Activated CD4-positive, alpha-beta T cell treated with anti-CD3 and anti-CD28 coated beads, Interleukin-10, Interleukin-2, amounts not matched to agents 100 ng/mL and 50 ng/mL, durations not matched to agents 16 hours and 8 hours (primary cell): ENCODE results near the gene GRM1.
"Not testable (repeated sequence)": the region's sequence is repeated elsewhere in the genome, so short reads cannot be mapped to it uniquely, and the experiment has no call there.

Experiments
- DNase-seq: peaks from one replicate; pipeline ENCODE4 v3.0.0-alpha.2; 2020

The GRM1 gene

DNA sequence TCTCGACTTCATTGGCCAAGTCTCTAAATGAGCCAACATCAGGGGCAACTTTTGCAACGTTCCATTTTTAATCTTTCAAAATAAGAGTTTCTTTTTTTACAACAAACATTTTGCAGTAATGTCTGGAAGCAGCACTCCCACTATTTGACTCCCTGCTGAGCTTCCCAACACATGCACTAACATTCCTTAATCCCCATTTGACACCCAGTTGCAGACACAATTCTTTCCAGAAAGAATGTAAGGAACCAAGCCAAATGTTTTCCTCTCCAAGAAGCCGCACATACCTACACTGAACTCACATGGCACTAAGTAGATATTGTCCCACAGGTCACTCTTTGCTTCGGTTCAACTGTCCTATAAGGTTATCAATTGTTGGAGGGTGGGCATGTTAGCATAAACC lies 165.6 kb downstream of the GRM1 start:
- no peak for DNase-seq

- DNase-seq = no peak
Measured at GRCh38 chr6:146200176-146200575, 171.3 kb downstream of the GRM1 start.

DNA sequence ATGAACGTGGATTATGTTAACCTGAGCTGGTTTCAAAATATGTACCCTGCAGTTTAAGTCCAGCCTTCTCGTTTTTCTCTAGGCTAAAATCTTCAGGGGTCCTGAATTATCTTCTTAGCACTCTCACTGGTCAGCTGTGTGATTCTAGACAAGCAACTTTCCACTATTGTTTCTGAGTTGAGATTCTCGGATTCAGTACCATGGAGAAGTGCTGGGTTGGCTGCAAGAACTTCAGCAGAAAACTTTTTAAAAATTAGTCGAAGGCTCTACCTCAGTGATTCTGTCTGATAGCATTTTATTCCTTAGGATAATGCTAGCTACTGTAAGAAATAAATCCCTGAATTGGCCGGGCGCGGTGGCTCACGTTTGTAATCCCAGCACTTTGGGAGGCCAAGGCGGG lies 173.7 kb downstream of the GRM1 start:
- DNase-seq = no peak

GRCh38 chr6:146209942-146210341 lies 181.1 kb downstream of the GRM1 start:
- DNase-seq = no peak

- no peak for DNase-seq
Measured at GRCh38 chr6:146210406-146211083, 181.7 kb downstream of the GRM1 start.

GRCh38 chr6:146211646-146212045 lies 182.8 kb downstream of the GRM1 start:
- DNase-seq = no peak

- DNase-seq = no peak
Measured at GRCh38 chr6:146212781-146213180, 183.9 kb downstream of the GRM1 start.

GRCh38 chr6:146219101-146219500 lies 190.2 kb downstream of the GRM1 start:
- no peak for DNase-seq

DNA sequence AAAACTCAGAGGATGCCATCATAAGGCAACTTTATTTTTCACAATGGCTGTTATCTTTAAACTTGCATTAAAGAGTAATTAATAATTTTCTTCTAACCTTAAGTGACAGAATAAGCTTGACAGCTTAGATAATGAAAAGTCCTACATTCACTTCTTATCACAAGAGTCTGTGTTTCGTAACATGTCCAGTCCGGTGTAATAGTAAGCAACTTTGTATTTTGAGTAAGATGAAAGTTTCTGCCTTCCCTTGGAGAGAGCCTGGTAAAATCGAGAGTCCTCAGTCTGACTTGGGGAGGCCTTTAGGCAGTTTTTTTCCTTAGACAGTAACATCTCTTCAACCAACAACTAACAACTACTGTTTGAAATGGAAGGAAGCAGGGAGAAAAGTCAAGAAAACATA lies 195.6 kb downstream of the GRM1 start:
- no peak for DNase-seq

GRCh38 chr6:146224988-146225387 lies 196.1 kb downstream of the GRM1 start:
- no peak for DNase-seq

DNA sequence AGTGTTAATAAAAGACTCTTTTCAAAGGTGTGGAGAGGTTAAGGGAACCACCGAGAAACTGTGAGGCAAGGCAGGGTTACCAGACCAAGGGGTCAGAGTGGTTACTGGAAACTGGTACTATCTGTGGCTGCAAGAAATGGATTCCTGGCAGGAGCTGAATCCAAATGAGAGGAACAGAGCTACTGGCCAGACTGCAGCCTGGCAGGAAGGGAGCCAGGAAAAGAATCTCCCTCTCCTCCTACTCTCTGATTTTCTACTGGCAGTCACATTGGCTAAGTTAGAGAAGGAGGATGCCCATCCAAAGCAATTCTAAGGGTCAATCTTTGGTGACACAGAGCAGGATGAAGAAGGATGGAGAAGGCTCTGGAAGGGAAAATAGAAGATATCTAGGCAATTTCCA lies 211.5 kb downstream of the GRM1 start:
- DNase-seq = no peak

DNA sequence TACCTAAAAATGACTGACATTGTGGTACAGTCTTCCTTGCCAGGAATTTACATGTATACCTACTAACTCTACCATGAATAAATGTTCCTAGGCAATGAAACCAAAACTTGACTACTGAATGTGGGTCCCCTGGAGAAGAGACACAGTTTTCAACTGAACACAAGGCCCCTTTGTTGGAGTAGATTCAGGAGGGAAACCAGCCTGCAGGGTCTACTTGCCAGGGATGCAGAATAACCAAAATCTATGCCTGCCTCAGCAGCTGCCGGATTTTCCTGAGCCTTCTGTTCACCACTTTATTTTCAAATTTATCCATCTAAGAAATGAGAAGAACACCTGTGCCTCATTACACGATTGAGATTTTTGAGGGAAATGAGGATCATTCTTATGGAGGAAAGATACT lies 211.9 kb downstream of the GRM1 start:
- no peak for DNase-seq

GRCh38 chr6:146243646-146244045 lies 214.8 kb downstream of the GRM1 start:
- DNase-seq = not testable (repeated sequence)

DNA sequence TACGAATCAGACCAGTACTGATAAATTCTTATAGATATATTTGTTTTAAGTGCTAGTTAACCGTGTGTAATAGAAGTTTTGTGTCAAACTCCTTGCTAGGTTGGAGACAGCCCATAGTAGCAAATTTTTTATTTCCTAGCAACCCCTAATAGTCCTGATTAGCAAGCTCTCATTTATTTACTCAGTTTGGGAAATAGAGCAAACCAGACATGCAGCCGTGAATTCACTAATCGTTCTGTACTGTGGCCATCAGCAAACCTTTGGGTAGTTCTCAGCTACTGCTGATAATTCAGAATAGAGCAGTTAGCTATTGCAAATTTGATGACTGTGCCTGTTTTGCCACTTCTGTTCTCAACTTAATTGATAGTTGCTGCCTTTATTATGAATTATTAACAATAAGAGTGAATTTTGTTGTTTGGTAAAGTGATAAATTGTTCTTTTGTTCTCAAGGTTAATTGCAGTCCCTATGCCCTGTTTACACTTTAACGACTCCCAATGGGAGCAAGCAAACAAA lies 215.8 kb downstream of the GRM1 start:
- DNase-seq = no peak

- no peak for DNase-seq
Measured at GRCh38 chr6:146246028-146246427, 217.2 kb downstream of the GRM1 start.

DNA sequence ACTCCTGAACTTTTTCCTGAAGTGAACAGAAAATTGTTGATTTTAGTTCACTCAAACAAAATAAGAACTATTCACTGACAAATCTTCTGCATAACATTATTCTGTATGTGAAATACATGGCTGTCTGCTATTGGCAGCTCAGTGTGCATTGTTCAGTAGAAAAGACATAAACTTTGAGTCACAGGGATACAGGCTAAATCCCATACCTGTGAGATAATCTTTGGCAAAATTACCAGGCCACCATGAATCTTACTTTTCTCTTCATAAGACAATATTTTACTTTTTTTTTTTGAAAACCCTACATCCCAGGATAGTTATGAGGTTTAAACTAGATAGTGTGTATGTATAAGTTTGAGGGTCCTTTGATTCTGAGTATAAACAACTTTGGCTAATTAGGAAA lies 224.8 kb downstream of the GRM1 start:
- DNase-seq = no peak

GRCh38 chr6:146258206-146258605 lies 229.3 kb downstream of the GRM1 start:
- DNase-seq = no peak

- no peak for DNase-seq
Measured at GRCh38 chr6:146260886-146261285, 232.0 kb downstream of the GRM1 start.

DNA sequence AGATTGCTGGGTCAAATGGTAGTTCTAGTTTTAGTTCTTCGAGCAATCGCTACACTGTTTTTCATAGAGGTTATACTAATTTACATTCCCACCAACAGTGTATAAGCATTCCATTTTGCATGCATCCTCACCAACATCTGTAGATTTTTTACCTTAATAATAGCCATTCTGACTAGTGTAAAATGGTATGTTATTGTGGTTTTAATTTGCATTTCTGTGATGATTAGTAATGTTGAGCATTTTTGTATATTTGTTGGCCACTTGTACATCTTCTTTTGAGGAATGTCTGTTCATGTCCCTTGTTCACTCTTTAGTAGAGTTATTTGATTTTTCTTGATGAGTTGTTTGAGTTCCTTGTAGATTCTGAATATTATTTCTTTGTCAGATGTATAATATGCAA lies 236.2 kb downstream of the GRM1 start:
- DNase-seq = no peak

DNA sequence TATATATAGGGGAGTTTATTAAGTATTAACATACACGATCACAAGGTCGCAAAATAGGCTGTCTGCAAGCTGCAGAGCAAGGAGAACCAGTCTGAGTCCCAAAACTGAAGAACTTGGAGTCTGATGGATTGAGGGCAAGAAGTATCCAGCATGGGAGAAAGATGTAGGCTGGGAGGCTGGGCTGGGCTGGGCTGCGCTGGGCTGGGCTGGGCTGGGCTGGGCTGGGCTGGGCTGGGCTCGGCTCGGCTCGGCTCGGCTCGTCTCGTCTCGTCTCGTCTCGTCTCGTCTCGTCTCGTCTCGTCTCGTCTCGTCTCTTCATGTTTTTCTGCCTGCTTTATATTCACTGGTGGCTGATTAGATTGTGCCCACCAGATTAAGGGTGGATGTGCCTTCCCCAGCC lies 238.6 kb downstream of the GRM1 start:
- no peak for DNase-seq

GRCh38 chr6:146267946-146268345 lies 239.1 kb downstream of the GRM1 start:
- DNase-seq = no peak

DNA sequence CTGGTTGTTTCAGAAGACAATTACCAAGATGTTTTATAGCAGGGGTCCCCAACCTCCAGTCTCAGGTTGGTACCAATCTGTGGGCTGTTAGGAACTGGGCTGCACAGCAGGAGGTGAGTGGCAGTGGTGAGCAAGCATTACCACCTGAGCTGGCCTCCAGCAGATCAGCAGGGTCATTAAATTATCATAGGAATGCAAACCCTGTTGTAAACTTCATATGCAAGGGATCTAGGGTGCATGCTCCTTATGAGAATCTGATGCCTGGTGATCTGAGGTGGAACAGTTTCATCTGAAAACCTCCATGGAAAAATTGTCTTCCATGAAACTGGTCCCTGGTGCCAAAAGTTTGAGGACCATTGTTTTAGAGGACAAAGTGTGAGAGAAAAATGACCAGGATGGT lies 240.6 kb downstream of the GRM1 start:
- DNase-seq = no peak

GRCh38 chr6:146271163-146271562 lies 242.3 kb downstream of the GRM1 start:
- DNase-seq = not testable (repeated sequence)

GRCh38 chr6:146273490-146273889 lies 244.6 kb downstream of the GRM1 start:
- no peak for DNase-seq

DNA sequence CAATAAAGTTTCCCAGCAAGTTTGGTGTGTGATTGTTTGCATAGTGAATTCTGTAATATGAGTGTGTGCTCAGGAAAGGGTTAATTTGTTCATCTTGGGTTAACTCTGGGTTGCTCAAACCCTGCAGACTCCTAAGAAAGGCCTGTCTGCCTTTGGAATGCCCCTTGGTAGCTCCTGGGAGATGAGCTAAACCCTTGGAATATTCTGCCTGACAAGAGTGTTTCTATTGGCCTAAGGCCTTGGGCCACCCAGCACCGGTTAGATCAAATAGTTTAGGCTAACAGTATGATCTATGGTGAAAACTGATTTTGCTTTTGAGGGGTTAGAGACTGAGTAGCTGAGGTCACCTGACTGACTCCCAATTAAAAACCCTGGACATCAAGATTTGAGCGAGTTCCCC lies 248.3 kb downstream of the GRM1 start:
- no peak for DNase-seq
